GM19397 (cell line): Measurements from ENCODE around the gene GDPGP1.
"Not testable (repeated sequence)": the region's sequence is repeated elsewhere in the genome, so short reads cannot be mapped to it uniquely, and the experiment has no call there.

Experiments
- ATAC-seq: cut with Tn5 transposase; IDR thresholded peaks from one replicate; pipeline ENCODE4 v1.9.1; 2021; ENCODE audit warnings: mild to moderate bottlenecking, moderate library complexity; ENCODE audit not compliant: unreplicated experiment

The GDPGP1 gene

DNA sequence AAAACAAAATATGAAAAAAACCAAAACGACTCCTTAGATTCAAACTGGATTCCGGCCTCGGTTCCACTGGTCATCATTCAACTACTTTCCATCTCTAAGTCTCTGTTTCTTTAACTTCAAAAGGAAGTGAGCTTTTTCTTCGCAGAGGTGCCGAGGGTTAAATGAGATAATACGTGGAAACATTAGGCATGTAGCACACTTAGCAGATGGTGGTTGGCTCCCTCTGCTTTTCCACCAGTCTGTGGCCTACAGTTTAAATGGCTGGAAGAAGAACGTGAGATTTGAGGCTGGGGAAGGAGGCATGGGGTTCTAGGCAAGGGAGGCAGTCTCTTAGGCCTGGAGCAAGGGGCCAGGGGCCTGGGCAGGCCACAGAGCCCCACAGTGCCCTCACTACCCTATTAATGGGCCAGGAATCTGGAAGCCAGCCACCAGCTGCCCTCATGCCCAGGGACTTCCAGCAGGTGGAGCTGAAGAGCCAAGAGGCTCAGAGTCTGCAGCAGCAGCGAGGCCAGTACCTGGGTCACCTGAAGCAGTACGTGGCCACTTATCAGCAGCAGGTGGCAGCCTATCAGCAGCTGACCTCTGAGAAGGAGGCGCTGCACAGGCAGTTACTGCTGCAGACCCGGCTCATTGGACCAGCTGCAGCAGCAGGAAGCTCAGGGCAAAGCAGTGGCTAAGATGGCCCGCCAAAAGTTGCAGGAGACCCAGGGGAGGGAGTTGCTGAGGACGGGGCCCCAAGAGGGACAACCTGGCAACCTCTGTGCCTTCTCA, 59.2 kb downstream of the GDPGP1 start:
- ATAC-seq: not testable (repeated sequence)

DNA sequence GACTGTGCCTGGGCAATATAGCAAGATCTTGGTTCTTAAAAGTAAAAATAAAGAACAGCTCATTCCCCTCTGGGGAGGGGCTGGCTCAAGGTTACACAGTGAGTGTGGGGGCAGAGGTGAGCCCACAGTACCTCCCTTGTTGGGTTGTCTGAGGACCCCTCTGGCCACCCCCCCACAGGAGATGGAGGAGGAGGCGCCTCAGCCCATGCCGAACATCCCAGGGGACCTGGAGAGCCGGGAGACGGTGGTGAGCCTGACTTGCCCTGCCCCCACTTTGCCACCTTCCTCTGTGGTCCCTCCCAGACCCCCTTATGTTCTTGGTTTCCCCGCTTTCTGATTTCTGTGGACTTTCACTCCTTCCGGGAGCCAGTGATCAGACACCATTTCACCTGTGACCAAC, 60.1 kb downstream of the GDPGP1 start:
- ATAC-seq: no peak

DNA sequence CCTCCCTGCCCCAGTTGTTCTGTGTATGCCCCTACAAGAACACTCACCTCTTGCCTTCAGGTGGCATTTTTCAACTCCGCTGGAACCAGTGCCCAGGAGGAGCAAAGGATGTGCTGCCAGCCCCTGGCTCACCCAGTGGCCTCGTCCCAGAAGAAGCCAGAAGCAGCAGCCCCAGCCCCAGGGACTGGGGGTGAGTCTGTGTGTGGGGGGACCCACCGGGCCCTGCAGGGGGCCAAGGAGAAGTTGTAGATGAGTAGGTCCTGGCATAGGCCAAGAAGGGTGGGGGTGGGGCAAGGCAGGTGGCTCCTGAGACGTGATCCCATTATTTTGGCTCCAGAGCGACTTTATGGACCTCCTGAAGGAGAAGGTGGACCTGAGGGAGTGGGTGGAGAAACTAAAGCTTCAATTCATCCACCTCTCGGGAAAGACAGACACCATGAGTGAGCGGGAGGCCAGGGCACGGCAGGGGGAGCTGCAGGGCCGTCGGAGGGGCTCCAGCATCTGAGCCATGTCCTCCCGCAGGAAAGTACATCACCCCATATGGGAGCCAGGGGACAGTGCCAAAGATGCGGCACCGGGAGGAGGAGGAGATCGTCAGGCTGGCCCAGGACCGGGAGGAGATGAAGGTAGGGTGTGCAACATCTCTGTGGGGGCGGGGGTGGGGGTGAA, 60.7 kb downstream of the GDPGP1 start:
- ATAC-seq: no peak

DNA sequence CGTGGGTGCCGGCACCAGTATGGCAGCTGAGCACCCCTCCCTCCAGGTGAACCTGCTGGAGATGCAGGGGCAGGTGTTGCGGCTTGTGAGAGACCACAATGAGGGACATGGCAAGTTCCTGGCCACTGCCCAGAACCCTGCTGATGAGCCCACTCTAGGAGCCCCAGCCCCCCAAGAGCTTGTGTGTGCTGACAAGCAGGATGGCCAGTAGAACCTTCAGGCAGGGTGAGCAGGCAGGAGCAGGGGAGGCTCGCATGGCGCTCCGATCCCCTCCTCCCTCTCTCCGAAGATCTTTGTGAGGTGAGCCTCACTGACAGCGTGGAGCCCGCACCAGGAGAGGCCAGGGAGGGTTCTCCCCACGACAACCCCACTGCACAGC, 61.2 kb downstream of the GDPGP1 start:
- ATAC-seq: no peak
